Measurements from ENCODE around the gene CCDC192.

DNA sequence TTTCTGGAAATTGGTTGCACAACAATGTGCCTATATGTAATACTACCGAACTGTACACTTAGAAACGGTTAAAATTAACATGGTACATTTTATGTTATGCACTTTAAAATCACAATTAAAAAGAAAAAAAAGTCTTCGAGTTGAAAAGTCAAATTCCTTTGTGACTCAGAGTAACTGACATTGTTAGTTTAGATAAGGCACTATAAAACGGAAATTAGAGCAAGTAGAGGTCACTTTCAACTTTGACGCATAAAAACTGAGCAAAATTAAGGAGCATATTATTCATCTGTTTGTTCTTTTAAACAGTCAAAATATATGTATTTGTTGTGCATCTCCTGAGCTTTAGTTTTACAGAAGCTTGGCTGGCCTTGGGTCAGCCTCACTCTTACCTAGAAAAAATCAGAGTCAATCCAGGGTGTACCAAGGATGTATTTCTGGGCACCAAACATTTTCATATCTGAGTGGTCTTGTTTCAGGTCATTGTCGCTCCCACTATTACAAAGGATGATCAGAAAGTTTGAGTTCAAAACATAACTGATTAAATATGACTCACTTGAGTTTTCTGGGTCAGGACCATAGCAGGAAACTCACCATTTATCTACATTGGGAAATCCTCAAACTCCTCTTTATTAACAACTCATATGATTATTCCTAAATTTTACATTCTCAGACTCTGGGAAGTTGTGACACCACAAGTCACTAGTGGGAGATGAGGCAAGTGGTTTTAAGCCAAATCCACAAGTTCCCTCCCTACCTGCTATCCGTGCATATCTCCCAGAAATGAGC lies 160.6 kb downstream of the CCDC192 start:
- TF ChIP-seq CTCF (IDR thresholded peaks at IDR 0.05) (no peak), POLR2A (IDR thresholded peaks at IDR 0.05) (no peak), EP300 (IDR thresholded peaks at IDR 0.05; ENCODE audit: low read depth) (no peak), POLR2AphosphoS5 (IDR thresholded peaks at IDR 0.05) (no peak)

All from transverse colon (tissue), 4 donors.